Progenitor cell of endocrine pancreas (in vitro differentiated cells): ENCODE results near the gene NEDD8. TPM values are rescaled to one million over a fixed set of nuclear protein-coding genes. Genes with fewer than 3 reads are reported as not detected.
"Not testable (repeated sequence)": the region's sequence is repeated elsewhere in the genome, so short reads cannot be mapped to it uniquely, and the experiment has no call there.

Source experiments
- DNase-seq: peaks from one replicate; pipeline ENCODE4 v3.0.0; 2021; ENCODE audit warnings: low spot score; ENCODE audit not compliant: unreplicated experiment
- H3K27ac Mint-ChIP-seq: 2 replicates; pipeline ENCODE4 v1.8.0; 2021; ENCODE audit warnings: mild to moderate bottlenecking, moderate library complexity, mixed read lengths
- H3K27me3 Mint-ChIP-seq: 2 replicates; pipeline ENCODE4 v1.8.0; 2021; ENCODE audit warnings: mixed read lengths
- H3K36me3 Mint-ChIP-seq: 2 replicates; pipeline ENCODE4 v1.8.0; 2022; ENCODE audit warnings: mixed read lengths; ENCODE audit not compliant: insufficient read depth
- H3K4me1 Mint-ChIP-seq: 2 replicates; pipeline ENCODE4 v1.8.0; 2021; ENCODE audit warnings: low read depth, mixed read lengths
- H3K4me3 Mint-ChIP-seq: 2 replicates; pipeline ENCODE4 v1.8.0; 2021; ENCODE audit warnings: low read depth, mild to moderate bottlenecking, moderate library complexity, mixed read lengths
- H3K9me3 Mint-ChIP-seq: 2 replicates; pipeline ENCODE4 v1.8.0; 2021; ENCODE audit warnings: low read depth, mixed read lengths
- total RNA-seq: library from RNA; stranded (reverse); gene quantifications from 2 replicates; pipeline ENCODE4 v1.2.1, GENCODE V29; 2021
- TF ChIP-seq, protein P1 (sequence below): fragments of 200-600 bp; sonication (generic); IDR thresholded peaks from one replicate; pipeline ENCODE4 v1.5.0; 2021; ENCODE audit warnings: antibody characterized with exemption, mild to moderate bottlenecking; ENCODE audit not compliant: unreplicated experiment

NEDD8 gene
- total RNA-seq, 1 donor from 2014 or later, result 161 TPM

DNA sequence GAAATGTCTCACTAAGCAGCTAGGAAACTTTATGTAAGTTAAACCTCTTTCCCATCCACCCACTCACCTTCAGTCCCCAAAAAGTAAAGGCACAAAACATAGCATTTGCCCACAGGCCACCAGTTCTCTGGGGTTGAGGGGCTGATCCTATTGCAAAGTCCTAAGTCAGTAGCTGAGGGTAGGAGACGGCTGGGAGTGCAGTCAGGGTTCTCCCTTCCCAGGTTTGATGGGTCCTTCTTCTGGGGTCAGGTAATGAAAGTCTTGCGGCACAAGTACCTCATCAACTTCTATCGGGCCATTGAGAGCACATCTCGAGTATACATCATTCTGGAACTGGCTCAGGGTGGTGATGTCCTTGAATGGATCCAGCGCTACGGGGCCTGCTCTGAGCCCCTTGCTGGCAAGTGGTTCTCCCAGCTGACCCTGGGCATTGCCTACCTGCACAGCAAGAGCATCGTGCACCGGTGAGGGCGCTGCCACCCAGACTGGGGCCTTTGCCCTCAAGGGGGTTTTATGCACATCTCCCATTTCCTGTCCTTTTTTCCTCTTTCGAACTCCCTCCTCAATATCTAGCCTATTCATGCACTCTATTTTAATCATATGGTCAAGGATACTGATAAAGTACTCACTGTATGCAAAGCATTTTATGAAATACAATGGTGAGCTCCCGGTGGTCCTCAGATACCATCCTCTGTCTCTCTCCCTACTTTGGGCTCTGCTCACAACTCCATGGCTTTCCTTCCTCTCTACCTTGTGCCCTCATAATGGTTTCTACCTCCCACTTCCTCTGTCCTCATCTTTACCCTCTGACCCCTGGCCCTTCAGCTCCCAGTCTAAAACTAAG, 25.7 kb downstream of the NEDD8 start:
- H3K4me1 Mint-ChIP-seq, result no peaks in the 10 kb centered on the region
- peaks cover 10% of the 10 kb centered on the region for H3K9me3 Mint-ChIP-seq
- H3K4me3 Mint-ChIP-seq, result no peak overlapping the region
- H3K36me3 Mint-ChIP-seq, result peaks cover 45% of the 10 kb centered on the region
- DNase-seq, result no peak
- no peaks in the 10 kb centered on the region for H3K27me3 Mint-ChIP-seq
- TF ChIP-seq, protein P1, sequence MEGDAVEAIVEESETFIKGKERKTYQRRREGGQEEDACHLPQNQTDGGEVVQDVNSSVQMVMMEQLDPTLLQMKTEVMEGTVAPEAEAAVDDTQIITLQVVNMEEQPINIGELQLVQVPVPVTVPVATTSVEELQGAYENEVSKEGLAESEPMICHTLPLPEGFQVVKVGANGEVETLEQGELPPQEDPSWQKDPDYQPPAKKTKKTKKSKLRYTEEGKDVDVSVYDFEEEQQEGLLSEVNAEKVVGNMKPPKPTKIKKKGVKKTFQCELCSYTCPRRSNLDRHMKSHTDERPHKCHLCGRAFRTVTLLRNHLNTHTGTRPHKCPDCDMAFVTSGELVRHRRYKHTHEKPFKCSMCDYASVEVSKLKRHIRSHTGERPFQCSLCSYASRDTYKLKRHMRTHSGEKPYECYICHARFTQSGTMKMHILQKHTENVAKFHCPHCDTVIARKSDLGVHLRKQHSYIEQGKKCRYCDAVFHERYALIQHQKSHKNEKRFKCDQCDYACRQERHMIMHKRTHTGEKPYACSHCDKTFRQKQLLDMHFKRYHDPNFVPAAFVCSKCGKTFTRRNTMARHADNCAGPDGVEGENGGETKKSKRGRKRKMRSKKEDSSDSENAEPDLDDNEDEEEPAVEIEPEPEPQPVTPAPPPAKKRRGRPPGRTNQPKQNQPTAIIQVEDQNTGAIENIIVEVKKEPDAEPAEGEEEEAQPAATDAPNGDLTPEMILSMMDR, result no peak
- no peak overlapping the region for H3K27ac Mint-ChIP-seq

DNA sequence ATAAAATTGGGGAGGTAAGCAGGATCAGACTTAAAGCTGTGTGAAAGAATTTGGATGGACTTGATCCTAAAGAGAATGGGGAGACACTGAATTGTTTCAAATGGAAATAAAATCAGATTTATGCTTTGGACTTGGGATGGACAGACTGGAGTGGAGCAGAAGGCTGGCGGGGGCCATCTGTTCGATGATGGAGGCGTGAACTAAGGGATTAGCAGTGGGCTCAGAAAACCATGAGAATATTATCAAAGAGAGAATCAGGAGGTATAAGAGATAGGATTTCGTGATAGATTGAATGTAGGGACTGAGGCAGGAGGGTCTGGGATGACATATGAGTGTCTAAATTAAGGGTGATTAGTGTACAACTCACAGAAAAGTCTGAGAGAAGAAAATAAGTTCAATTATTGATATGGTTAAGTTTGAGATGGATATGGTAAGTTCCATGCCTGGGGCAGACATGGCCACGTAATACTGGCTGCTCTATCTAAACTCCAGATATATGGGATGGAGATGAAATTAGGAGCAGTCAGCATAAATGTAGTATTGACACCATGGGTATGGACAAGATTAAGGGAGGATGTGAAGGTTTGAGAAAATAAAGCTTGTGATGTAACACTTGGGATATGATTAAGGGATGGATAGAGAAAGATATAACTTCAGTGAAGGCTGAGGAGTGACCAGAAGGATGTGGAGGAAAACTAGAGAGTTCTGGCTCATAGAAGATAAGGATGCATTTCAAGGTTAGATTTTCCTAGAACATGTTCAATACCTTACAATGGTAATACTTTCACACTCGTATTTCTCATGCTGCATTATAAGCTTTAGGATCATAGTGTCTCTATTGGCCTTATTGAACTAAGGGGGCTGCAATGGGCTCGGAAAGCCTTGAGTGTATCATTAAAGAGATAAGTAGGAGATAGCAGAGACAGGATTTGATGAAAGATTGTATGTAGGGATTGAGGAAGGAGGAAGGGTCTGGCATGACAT, 27.7 kb downstream of the NEDD8 start:
- no peak overlapping the region for H3K27ac Mint-ChIP-seq
- TF ChIP-seq, protein P1, result no peak
- no peaks in the 10 kb centered on the region for H3K27me3 Mint-ChIP-seq
- DNase-seq, result no peak
- no peak overlapping the region for H3K4me3 Mint-ChIP-seq
- peaks cover 12% of the 10 kb centered on the region for H3K9me3 Mint-ChIP-seq
- H3K36me3 Mint-ChIP-seq, result peaks cover 44% of the 10 kb centered on the region
- H3K4me1 Mint-ChIP-seq, result no peaks in the 10 kb centered on the region

DNA sequence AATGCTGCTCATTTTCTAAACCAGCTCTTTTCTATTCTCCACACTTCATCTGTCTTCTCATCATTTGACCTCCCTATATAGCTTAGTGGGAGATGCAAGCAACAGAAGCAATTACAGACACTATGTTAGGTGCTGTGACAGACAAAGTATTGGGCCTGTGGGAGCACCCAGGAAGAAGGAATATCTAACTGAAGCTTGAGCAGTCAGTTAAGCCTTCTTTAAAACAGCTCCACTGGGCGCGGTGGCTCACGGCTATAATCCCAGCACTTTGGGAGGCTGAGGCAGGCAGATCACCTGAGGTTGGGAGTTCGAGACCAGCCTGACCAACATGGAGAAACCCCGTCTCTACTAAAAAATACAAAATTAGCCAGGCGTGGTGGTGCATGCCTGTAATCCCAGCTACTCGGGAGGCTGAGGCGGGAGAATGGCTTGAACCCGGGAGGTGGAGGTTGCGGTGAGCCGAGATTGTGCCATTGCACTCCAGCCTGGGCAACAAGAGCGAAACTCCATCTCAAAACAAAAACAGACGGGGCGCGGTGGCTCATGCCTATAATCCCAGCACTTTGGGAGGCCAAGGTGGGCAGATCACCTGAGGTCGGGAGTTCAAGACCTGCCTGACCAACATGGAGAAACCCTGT, 28.8 kb downstream of the NEDD8 start:
- Mint-ChIP-seq H3K9me3 (peaks cover 12% of the 10 kb centered on the region), H3K36me3 (peaks cover 48% of the 10 kb centered on the region)
- H3K27ac Mint-ChIP-seq, H3K4me3 Mint-ChIP-seq, H3K4me1 Mint-ChIP-seq, H3K27me3 Mint-ChIP-seq, DNase-seq: not testable (repeated sequence)

DNA sequence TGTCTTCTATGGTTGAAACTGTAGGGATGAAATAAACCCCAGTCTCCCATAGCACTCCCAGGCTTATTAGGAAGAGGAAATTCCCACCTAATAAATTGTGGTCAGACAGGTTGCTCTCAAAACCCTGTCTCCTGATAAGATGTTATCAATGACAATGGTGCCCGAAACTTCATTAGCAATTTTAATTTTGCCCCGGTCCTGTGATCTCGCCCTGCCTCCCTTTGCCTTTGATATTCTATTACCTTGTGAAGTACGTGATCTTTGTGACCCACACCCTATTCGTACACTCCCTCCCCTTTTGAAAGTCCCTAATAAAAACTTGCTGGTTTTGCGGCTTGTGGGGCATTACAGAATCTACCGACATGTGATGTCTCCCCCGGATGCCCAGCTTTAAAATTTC, 29.6 kb downstream of the NEDD8 start:
- not testable (repeated sequence) for H3K4me3 Mint-ChIP-seq, H3K27ac Mint-ChIP-seq, DNase-seq, H3K27me3 Mint-ChIP-seq, H3K4me1 Mint-ChIP-seq
- H3K36me3 Mint-ChIP-seq, result peaks cover 46% of the 10 kb centered on the region
- peaks cover 12% of the 10 kb centered on the region for H3K9me3 Mint-ChIP-seq

DNA sequence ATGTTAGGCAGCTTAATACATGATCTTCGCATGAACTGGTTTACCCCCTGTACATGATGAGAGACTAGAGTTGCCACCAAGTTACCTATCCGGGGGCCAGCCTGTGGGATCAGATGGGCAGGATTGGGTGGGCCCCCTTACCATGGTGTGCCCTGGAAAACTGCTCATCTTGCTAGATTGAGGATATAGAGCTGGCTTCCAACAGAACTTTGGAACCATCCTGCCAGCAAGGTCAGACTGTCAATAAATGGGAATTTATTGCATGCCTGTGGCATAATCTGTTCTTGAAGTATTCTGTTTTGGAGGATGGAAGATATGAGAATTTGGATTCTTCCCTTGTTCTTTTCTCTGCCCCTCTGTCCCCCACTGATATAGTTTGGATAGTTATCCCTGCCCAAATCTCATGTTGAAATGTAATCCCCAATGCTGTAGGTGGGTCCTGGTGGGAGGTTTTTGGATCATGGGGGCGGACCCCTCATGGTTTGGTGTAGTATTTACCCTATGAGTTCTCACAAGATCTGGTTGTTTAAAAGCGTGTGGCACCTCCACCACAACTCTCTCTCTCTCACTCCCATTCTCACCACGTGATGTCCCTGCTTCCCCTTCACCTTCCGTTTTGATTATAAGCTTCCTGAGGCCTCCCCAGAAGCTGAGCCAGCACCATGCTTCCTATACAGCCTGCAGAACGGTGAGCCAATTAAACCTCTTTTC, 33.2 kb downstream of the NEDD8 start:
- Mint-ChIP-seq H3K27me3 (no peaks in the 10 kb centered on the region), H3K4me1 (peaks cover 16% of the 10 kb centered on the region), H3K27ac (no peak overlapping the region), H3K36me3 (peaks cover 31% of the 10 kb centered on the region), H3K9me3 (peaks cover 12% of the 10 kb centered on the region), H3K4me3 (no peak overlapping the region)
- DNase-seq, result no peak
- TF ChIP-seq, protein P1, result no peak
